ENCODE data around the gene CCDC195.

DNA sequence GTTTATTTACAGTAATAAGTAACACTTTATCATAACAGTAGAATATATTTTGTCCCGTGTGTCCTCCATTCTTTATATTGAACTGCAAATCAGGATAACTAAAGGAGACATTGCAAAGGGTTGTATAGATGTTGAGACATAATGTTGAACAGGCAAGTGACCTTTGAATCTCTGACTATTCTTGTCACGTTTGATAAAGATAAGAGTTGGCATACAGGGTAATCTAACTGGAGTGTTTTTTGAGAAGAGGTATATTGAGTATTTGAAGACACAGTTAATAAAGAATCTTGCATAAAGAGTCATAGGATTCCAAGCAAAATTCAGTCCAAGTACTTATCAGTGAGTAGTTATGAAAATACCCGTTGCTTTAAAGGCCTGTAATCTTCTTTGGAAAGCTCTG lies 21.7 kb downstream of the CCDC195 start:
- TF ChIP-seq EZH2phosphoT487 (conservative IDR thresholded peaks at IDR 0.05; ENCODE audit: low read length) = no peak
- TF ChIP-seq, protein P1, sequence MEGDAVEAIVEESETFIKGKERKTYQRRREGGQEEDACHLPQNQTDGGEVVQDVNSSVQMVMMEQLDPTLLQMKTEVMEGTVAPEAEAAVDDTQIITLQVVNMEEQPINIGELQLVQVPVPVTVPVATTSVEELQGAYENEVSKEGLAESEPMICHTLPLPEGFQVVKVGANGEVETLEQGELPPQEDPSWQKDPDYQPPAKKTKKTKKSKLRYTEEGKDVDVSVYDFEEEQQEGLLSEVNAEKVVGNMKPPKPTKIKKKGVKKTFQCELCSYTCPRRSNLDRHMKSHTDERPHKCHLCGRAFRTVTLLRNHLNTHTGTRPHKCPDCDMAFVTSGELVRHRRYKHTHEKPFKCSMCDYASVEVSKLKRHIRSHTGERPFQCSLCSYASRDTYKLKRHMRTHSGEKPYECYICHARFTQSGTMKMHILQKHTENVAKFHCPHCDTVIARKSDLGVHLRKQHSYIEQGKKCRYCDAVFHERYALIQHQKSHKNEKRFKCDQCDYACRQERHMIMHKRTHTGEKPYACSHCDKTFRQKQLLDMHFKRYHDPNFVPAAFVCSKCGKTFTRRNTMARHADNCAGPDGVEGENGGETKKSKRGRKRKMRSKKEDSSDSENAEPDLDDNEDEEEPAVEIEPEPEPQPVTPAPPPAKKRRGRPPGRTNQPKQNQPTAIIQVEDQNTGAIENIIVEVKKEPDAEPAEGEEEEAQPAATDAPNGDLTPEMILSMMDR (IDR thresholded peaks at IDR 0.05; ENCODE audit: insufficient read depth, low read length, poor library complexity, severe bottlenecking) = no peak
